ENCODE measurements around the gene FITM2. TPM values are rescaled to one million over a fixed set of nuclear protein-coding genes. Genes with fewer than 3 reads are reported as not detected.
"Not testable (repeated sequence)": the region's sequence is repeated elsewhere in the genome, so short reads cannot be mapped to it uniquely, and the experiment has no call there.

FITM2 gene
- total RNA-seq, 4 donors from 2014 or later: 1.2 to 9.8 (median 6.7) TPM

DNA sequence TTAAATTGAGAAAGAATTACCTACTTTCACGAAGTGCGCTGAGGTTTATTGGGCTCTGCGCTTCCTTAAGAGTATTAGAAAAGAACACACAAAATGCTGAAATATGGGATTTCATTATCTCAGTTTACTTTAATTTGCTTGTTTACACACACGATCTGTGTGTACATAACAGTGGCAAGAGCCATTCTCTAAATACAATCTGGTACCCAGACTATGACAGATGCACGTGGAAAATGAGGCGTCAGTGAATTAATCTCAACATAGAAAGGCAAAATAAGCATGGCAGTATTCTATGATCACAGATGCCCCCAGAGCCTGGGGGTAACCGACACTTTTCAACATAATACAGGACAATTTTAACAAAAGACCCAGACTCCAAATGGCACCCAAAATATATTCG lies 8.3 kb downstream of the FITM2 start:
- no peak for DNase-seq
- intact Hi-C loops (cut with DNase I; ENCODE audit: low total_unique reads): no loop called here
- Histone ChIP-seq H3K9me3 (no peaks in the 10 kb centered on the region), H3K27me3 (no peaks in the 10 kb centered on the region), H3K4me1 (no peaks in the 10 kb centered on the region), H3K27ac (no peak overlapping the region), H3K36me3 (no peaks in the 10 kb centered on the region), H3K4me3 (no peak overlapping the region)
- TF ChIP-seq, protein P1, sequence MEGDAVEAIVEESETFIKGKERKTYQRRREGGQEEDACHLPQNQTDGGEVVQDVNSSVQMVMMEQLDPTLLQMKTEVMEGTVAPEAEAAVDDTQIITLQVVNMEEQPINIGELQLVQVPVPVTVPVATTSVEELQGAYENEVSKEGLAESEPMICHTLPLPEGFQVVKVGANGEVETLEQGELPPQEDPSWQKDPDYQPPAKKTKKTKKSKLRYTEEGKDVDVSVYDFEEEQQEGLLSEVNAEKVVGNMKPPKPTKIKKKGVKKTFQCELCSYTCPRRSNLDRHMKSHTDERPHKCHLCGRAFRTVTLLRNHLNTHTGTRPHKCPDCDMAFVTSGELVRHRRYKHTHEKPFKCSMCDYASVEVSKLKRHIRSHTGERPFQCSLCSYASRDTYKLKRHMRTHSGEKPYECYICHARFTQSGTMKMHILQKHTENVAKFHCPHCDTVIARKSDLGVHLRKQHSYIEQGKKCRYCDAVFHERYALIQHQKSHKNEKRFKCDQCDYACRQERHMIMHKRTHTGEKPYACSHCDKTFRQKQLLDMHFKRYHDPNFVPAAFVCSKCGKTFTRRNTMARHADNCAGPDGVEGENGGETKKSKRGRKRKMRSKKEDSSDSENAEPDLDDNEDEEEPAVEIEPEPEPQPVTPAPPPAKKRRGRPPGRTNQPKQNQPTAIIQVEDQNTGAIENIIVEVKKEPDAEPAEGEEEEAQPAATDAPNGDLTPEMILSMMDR (IDR thresholded peaks at IDR 0.05): no peak
- TF ChIP-seq POLR2A (IDR thresholded peaks at IDR 0.05): no peak

DNA sequence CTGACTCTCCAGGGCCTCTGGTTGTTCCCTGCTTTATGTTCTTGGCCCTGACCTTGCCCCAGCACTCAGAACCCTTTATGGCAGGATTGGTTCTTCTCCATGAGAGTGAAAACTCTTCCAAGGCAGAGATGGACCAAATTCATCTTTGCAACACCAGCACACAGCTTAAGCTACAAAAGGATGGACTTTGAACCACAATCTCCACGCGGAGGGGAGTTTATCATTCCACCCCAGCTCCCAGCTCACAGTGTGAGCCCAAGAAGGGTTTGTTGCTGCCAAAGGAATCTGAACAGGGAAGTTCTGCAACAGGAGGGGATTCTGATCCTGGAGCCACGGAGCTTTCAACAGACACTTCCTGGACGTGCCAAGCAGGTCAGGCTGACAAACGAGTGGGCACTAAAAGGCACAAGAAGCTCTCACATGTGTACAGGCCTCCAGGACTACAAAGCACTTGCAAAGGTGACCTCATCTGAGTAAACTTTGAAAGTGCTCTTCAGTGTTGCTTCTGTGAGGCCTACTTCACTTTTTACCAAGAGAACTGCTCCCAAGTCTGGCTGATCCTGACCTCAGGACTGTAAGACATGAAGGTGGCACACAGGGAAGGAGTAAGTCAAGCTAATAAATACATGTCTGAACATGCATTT lies 8.9 kb downstream of the FITM2 start:
- no peak for TF ChIP-seq POLR2A (IDR thresholded peaks at IDR 0.05)
- TF ChIP-seq, protein P1 (IDR thresholded peaks at IDR 0.05): no peak
- no peak for DNase-seq
- no peaks in the 10 kb centered on the region for H3K36me3 ChIP-seq
- no peaks in the 10 kb centered on the region for H3K27me3 ChIP-seq
- intact Hi-C loops (cut with DNase I; ENCODE audit: low total_unique reads): no loop called here
- no peaks in the 10 kb centered on the region for H3K4me1 ChIP-seq
- H3K27ac ChIP-seq: no peak overlapping the region
- H3K4me3 ChIP-seq: no peak overlapping the region
- H3K9me3 ChIP-seq: no peaks in the 10 kb centered on the region

DNA sequence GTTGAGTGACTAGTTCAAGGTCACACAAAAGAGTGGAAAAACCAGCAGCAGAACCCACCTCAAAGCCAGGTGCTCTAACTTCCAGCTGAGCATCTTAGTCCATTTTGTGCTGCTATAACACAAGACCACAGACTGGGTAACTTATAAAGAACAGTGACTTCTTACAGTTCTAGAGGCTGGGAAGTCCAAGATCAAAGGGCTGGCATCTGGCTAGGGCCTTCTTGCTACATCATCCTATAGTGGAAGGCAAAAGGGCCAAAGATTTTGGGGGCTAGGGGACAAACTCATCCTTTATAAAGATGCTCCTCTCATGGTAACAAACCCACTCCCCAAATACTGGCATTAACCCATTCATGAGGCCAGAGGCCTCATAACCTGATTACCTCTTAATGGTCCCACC lies 9.7 kb downstream of the FITM2 start:
- Histone ChIP-seq H3K9me3 (no peaks in the 10 kb centered on the region), H3K4me1 (no peaks in the 10 kb centered on the region), H3K27me3 (no peaks in the 10 kb centered on the region), H3K36me3 (no peaks in the 10 kb centered on the region), H3K4me3 (no peak overlapping the region), H3K27ac (no peak overlapping the region)
- intact Hi-C loops (cut with DNase I; ENCODE audit: low total_unique reads): no loop called here
- TF ChIP-seq, protein P1 (IDR thresholded peaks at IDR 0.05): no peak
- no peak for TF ChIP-seq POLR2A (IDR thresholded peaks at IDR 0.05)
- no peak for DNase-seq

DNA sequence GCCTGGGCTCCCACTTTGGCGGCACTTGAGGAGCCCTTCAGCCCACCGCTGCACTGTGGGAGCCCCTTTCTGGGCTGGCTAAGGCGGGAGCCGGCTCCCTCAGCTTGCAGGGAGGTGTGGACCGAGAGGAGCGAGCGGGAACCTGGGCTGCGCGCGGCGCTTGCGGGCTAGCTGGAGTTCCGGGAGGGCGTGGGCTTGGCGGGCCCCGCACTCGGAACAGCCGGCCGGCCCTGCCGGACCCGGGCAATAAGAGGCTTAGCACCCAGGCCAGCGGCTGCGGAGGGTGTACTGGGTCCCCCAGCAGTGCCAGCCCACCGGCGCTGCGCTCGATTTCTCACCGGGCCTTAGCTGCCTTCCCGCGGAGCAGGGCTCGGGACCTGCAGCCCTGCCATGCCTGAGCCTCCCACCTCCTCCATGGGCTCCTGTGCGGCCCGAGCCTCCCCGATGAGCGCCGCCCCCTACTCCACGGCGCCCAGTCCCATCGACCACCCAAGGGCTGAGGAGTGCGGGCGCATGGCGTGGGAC lies 11.9 kb downstream of the FITM2 start:
- H3K4me3 ChIP-seq; DNase-seq; H3K27me3 ChIP-seq; H3K9me3 ChIP-seq; H3K36me3 ChIP-seq; intact Hi-C loops (cut with DNase I; ENCODE audit: low total_unique reads); H3K27ac ChIP-seq; H3K4me1 ChIP-seq: not testable (repeated sequence)

DNA sequence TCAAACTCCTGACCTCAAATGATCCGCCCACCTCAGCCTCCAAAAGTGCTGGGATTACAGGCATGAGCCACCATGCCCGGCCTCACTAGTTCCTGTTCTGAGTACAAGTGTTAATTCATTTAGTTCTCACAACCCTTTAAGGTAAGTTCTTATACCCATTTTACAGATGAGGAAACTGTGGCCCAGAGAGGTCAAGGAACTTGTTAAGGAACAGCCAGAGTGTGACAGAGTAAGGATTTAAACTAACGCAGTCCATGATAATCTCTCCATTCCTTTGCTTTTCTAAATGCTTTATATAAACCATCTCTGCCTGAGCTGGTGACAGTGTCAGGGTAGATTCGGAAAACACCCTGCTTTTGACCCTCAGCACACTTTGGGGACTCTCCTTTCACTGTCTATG lies 13.3 kb downstream of the FITM2 start:
- H3K27me3 ChIP-seq: no peaks in the 10 kb centered on the region
- no peak for DNase-seq
- H3K36me3 ChIP-seq: no peaks in the 10 kb centered on the region
- intact Hi-C loops (cut with DNase I; ENCODE audit: low total_unique reads): no loop called here
- H3K27ac ChIP-seq: no peak overlapping the region
- no peak overlapping the region for H3K4me3 ChIP-seq
- no peaks in the 10 kb centered on the region for H3K9me3 ChIP-seq
- TF ChIP-seq, protein P1 (IDR thresholded peaks at IDR 0.05): no peak
- TF ChIP-seq POLR2A (IDR thresholded peaks at IDR 0.05): no peak
- no peaks in the 10 kb centered on the region for H3K4me1 ChIP-seq

Data from uterus (tissue), 4 donors.